Epithelial cell of proximal tubule (primary cell): ENCODE results near the gene DAPK2. TPM values are rescaled to one million over a fixed set of nuclear protein-coding genes. Genes with fewer than 3 reads are reported as not detected.

Experiments
- DNase-seq: peaks from one replicate; pipeline ENCODE4 v3.0.0-alpha.2; 2011; ENCODE audit warnings: low read depth
- H3K4me3 ChIP-seq: 2 replicates; pipeline ENCODE4 v1.5.1; 2011; ENCODE audit warnings: low read depth, mild to moderate bottlenecking, low read length
- total RNA-seq: library from RNA; depleted of rRNA; stranded (reverse); fragments of >200 nt; gene quantifications from 2 replicates; pipeline ENCODE4 v1.2.3, GENCODE V29; 2015
- TF ChIP-seq, protein P1 (sequence below): conservative IDR thresholded peaks from 2 replicates; pipeline ENCODE4 v1.5.1; 2012; ENCODE audit warnings: low read depth, mild to moderate bottlenecking, low read length

The DAPK2 gene
- total RNA-seq, 1 donor from 2014 or later, result 7.3 TPM

DNA sequence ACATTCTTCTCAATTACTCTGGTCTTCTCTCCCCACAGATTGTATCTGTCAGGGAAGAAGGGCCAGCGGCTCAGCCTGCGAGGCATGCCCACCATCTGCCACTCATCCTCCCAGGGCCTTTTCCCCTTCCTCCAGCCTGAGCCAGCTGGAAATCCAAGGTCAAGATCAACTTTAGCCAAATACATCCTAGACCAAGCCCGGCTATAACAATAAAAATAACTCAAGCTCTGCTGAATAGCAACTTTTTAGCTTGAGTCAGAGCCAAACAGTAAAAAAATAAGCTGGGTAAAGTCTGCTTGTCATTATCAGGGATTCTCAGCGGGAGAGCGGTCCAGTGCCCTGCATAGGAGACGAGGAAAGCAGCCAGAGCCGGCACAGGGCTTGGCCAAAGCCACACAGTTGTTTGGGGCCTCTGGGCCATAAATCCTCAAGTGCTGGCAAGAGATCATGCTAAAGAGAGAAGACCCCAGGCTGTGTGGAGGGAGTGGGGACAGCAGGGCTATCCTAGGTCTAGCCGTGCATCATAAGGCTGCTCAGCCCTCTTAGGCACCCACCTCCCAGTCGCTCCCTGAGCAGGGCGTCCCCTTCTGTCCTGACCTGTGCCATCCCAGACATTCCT, 136.4 kb downstream of the DAPK2 start:
- H3K4me3 ChIP-seq, result no peak overlapping the region
- TF ChIP-seq, protein P1, sequence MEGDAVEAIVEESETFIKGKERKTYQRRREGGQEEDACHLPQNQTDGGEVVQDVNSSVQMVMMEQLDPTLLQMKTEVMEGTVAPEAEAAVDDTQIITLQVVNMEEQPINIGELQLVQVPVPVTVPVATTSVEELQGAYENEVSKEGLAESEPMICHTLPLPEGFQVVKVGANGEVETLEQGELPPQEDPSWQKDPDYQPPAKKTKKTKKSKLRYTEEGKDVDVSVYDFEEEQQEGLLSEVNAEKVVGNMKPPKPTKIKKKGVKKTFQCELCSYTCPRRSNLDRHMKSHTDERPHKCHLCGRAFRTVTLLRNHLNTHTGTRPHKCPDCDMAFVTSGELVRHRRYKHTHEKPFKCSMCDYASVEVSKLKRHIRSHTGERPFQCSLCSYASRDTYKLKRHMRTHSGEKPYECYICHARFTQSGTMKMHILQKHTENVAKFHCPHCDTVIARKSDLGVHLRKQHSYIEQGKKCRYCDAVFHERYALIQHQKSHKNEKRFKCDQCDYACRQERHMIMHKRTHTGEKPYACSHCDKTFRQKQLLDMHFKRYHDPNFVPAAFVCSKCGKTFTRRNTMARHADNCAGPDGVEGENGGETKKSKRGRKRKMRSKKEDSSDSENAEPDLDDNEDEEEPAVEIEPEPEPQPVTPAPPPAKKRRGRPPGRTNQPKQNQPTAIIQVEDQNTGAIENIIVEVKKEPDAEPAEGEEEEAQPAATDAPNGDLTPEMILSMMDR, result no peak
- no peak for DNase-seq

DNA sequence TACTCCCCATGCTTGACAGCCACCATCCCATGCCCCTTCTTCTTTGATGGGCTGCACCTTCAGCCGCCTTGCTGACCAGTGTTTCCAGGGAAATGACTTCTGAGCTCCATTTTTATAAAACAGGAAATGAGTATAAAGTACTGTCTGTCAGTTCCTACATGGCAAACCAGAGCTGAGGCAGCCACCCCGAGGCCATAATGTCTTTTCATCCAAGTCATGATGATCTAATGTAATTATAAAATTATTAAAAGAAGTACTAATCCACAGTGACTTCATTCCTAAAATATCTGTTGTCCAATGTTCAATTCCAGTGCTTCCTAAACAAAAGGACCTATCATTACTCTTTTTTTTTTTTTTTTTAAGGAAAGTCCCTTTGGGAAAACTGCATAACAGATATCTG, 137.3 kb downstream of the DAPK2 start:
- DNase-seq, result no peak
- H3K4me3 ChIP-seq, result no peak overlapping the region
- TF ChIP-seq, protein P1, result no peak

DNA sequence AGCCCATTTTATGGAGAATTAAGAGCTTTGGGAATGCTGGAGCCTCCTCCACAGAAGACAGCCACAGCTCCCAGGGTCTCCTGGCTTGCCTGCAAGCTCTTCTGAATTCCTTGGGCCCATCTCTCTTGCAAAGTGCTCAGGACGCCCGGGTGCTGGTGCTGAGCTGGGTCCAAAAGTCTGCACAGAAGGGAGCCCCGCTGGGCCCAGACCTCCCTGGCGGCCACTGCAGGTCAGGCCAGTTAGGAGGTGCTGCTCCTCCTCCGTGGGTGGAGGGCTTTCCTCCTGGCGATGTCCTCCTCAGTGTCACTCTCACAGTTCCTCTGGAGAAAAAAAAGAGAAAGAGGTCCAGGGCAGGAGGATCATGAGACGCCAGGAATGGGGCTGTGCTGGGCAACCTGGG, 138.0 kb downstream of the DAPK2 start:
- no peak overlapping the region for H3K4me3 ChIP-seq
- no peak for DNase-seq
- TF ChIP-seq, protein P1, result no peak

DNA sequence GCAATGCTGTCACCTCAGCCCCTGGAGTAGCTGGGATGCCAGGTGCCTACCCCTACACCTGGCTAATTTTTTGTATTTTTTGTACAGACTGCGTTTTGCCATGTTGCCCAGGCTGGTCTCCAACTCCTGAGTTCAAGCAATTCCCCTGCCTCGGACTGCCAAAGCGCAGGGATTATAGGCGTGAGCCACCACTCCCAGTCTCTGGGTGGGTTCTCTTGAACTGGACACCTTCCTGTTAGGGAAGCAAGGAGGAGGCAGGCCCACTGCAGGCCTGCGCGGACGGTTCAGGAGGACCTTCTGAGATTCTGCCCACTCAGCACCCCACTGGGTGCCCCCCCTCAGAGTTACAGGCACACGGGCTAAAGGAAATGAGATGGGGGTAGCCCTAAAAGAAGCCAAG, 138.8 kb downstream of the DAPK2 start:
- no peak overlapping the region for H3K4me3 ChIP-seq
- no peak for DNase-seq
- TF ChIP-seq, protein P1, result no peak

DNA sequence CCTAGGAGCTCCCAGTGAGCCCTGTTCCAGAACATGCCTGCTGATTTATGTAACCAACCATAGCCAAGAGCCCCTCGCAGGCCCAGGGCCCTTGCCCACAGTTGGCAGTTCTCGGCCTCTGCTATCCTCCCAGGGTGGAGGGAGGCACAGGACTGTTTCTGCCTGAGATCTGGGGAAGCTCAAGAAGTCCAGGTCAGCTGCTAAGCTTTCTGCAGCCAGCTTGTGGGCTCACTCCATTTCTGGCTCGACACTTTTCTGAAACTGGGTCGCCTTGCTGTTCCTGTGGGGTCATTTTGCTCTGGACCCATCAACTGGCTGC, 140.1 kb downstream of the DAPK2 start:
- H3K4me3 ChIP-seq, result no peak overlapping the region
- TF ChIP-seq, protein P1, result no peak
- DNase-seq, result no peak

DNA sequence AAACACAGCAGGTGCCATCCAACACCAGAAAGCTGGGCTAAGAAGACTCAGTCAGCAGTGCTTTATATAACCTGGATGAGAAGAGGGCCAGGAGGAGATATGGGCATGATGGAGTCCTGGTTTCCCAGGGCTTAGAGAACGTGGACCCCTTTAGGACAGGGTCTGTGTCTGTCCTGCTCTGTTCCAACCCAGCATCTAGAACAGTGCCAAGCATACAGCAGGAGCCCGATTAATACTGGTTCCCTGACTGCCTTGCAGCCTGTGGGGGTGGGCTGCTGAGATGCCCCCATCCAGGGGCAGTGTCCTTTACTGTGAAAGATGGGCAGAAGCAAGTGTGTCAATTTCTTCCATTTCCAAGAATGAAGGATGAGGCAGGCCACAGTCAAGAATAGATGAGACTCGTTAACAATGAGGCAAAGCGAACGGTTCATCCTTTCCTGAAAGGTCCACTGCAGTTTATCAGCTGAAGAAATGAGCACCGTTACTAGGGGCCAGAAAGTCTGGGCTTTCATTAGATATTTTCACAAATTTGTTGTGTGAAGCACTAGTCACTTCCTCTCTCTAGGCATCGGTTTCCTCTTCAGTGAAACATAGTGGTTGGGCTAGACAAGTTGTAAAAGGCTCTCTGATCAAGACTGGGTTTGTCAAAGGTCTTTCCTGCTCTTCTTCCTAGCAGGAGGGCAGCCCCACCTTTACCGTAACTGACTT, 140.6 kb downstream of the DAPK2 start:
- TF ChIP-seq, protein P1, result no peak
- no peak overlapping the region for H3K4me3 ChIP-seq
- no peak for DNase-seq

DNA sequence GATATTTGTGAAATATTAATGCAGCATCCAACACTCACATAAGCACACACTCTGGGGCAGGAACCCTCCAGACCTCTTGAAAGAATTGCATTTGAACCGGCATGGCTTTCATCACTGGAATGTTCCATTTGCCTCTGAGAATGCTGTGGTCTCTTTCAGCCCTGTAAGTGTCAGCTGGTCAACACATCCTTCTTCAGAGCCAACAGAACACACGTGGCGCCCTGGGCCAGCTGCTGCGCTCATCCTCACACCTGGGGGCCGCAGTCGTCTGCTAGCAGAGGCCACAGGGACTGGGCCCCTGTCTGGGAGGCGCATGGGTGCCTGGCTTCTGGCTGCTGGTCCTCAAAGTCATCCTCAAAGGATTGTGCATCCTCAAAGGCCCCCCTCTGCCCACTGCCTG, 141.2 kb downstream of the DAPK2 start:
- no peak overlapping the region for H3K4me3 ChIP-seq
- DNase-seq, result no peak
- TF ChIP-seq, protein P1, result no peak
